HTR-8/SVneo (cell line): ENCODE measurements around the gene MFAP2.
A peak's percentile ranks its signal among the peaks of the same experiment; 100 is the strongest.
"Not testable (repeated sequence)": the region's sequence is repeated elsewhere in the genome, so short reads cannot be mapped to it uniquely, and the experiment has no call there.

ENCODE experiments used
- DNase-seq: peaks from one replicate; pipeline ENCODE4 v3.0.0; 2011; ENCODE audit warnings: low spot score, mixed read lengths; ENCODE audit not compliant: insufficient read length
- FAIRE-seq: peaks from 2 replicates; lab custom pipeline; 2011; peaks lifted over from hg19 to GRCh38; lab: Jason Lieb, UNC

Gene MFAP2

DNA sequence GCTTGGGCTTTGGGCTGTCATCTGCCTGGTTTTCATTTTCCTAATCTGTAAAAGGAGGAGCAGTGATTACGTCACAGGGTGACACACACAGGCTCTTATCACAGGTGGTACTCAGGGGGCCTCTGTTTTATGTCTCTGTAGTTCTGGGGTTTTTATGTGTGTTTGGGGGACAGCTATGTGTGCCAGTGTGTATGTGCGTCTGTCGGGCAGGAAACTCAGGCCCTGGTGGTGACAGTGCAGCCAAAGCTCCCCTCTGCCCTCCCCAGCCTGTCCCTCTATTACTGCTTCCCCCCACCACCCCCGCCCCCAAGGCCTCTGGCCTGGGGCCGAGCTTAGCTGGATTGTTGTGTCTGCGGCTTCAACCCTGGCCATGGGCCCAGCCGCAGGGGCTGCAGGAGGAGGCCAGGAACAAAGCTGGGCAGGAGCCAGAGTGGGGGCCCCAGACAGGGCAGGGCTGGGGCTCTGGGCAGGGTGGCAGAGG, 13.3 kb downstream of the MFAP2 start:
- DNase-seq (no peak), FAIRE-seq (no peak)

GRCh38 chr1:16966282-16966681, 14.1 kb downstream of the MFAP2 start:
- FAIRE-seq (no peak), DNase-seq (no peak)

GRCh38 chr1:16965486-16966067, 14.8 kb downstream of the MFAP2 start:
- DNase-seq: no peak
- FAIRE-seq: no peak

GRCh38 chr1:16964169-16964568, 16.3 kb downstream of the MFAP2 start:
- FAIRE-seq: not testable (repeated sequence)

GRCh38 chr1:16961297-16962133, 18.9 kb downstream of the MFAP2 start:
- DNase-seq: no peak
- no peak for FAIRE-seq

More at GRCh38 chr1:16964169-16964568, 16.3 kb downstream of the MFAP2 start:
- not testable (repeated sequence) for DNase-seq

GRCh38 chr1:16960560-16961296, 19.7 kb downstream of the MFAP2 start:
- DNase-seq: peak; percentile 50
- peak; percentile 40 for FAIRE-seq

- FAIRE-seq: no peak
- no peak for DNase-seq
Measured at GRCh38 chr1:16958475-16958874, 21.9 kb downstream of the MFAP2 start.

DNA sequence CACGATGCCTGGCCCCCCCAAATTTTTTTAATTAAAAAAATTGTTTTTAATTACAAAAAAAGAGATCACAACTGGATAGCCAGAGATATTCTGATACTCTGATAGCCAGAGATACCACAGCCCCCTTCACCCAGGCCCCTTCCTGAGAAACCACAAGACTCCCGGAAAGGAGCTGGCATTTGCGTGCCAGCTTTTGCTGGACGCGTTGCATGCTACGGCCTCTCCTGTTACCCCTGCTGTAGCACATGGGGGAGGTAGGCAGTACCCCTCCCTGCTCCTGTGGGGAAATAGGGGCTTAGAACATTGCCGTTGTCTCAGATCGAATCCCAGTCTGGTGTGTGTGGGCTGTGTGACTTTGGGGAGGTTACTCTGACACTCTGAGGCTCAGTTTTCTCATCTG, 22.7 kb downstream of the MFAP2 start:
- DNase-seq (no peak), FAIRE-seq (no peak)

GRCh38 chr1:16956775-16957174, 23.6 kb downstream of the MFAP2 start:
- no peak for FAIRE-seq
- no peak for DNase-seq

- no peak for DNase-seq
- FAIRE-seq: no peak
Measured at GRCh38 chr1:16955186-16955585, 25.2 kb downstream of the MFAP2 start.

DNA sequence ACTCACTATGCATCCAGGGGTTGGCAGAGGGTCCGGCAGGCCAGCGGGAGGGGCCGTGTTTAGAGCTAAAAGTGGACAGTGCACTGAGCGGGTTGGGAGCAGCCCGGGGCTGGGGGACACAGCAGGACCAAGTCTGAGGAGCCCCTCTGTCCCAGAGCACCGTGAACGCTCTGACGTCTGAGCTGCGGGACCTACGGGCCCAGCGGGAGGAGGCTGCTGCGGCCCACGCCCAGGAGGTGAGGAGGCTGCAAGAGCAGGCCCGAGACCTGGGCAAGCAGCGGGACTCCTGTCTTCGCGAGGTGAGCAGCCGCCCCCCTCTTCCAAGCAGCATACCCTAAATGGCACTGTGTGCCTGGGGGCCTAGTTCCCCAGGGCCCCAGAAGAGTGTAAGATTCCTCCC, 25.8 kb downstream of the MFAP2 start:
- DNase-seq: no peak
- FAIRE-seq: no peak

GRCh38 chr1:16952376-16952775, 28.0 kb downstream of the MFAP2 start:
- DNase-seq, FAIRE-seq: not testable (repeated sequence)

- DNase-seq, FAIRE-seq: not testable (repeated sequence)
Measured at GRCh38 chr1:16949026-16949425, 31.4 kb downstream of the MFAP2 start.

GRCh38 chr1:16948282-16948891, 32.0 kb downstream of the MFAP2 start:
- not testable (repeated sequence) for DNase-seq, FAIRE-seq

DNA sequence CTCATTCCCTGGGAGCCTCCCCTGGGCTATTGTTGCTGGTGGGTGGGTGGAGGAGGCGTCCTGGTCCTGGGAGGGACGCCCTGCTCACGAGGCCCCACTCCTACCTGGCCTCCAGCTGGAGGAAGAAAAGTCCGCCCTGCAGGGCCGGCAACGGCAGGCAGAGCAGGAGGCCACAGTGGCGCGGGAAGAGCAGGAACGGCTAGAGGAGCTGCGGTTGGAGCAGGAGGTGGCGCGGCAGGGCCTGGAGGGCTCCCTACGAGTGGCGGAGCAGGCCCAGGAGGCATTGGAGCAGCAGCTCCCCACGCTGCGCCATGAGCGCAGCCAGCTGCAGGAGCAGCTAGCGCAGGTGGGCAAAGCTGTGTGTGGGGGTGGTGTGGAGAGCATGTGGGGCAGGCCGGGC, 33.8 kb downstream of the MFAP2 start:
- FAIRE-seq (no peak), DNase-seq (no peak)

- FAIRE-seq, DNase-seq: not testable (repeated sequence)
Measured at GRCh38 chr1:16946185-16946584, 34.2 kb downstream of the MFAP2 start.

DNA sequence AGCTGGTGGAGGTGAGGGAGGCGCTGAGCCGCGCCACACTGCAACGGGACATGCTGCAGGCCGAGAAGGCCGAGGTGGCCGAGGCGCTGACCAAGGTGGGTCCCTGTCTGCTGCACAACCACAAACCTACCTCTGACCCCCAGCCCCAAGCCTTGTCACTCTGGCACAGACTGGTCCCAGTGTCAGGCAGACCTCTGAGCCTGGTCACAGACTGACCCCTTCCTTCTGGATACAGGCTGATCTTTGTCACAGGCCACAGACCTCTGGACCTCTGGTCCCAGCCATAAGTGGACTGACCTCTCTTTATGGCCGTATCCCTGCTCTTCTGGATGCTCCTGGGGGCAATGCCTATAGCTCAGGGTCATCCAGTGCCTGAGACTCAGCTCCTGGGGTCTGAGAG, 34.9 kb downstream of the MFAP2 start:
- not testable (repeated sequence) for DNase-seq, FAIRE-seq

DNA sequence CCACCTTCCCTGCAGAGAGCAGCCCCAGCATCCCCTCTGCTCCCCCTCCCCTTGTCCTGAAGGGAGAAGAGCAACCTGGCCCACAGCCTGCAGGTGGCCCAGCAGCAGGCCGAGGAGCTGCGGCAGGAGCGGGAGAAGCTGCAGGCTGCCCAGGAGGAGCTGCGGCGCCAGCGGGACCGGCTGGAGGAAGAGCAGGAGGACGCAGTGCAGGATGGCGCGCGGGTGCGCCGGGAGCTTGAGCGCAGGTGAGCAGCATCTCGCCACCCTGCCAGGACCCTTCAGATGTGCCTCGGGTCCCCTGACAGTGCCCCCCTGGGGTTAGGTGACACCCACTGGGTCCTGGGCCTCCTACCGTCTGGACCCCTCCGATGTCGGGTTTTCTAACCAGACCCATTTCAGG, 36.4 kb downstream of the MFAP2 start:
- DNase-seq (no peak), FAIRE-seq (no peak)

GRCh38 chr1:16939386-16940180, 40.8 kb downstream of the MFAP2 start:
- not testable (repeated sequence) for DNase-seq, FAIRE-seq
